ENCODE data around the gene EPHA5.

Gene EPHA5

DNA sequence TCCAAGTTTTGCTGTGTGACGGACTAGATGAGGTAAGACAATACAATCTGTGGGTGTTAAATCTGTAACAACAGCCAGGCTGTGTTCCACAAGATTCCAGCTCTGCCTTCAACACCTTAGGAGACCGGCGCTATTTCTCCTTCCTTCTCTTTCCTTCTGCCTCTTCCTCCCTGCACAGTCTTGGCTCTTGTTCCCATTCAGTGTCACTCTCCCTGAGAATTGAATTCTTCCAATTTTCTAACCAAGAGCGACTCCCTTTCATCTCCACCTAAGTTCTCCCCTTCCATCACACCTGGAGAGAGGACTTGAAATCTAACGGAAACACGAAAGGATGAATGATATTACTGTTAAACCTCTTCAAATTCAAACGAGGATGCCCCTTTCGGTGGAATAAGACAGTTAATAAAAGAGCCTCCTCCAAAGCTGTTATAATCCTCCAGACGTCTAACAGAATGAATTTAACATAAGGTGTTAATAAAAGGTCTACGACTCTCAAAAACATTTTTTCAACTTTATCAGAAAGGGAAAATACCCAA lies 2.7 kb downstream of the EPHA5 start:
- no peak overlapping the region for H3K4me3 ChIP-seq (replicated peaks; ENCODE audit: insufficient read depth, low read length)
- H3K27me3 ChIP-seq (ENCODE audit: insufficient read depth, poor library complexity, severe bottlenecking), result peaks cover 40% of the 10 kb centered on the region
- DNase-seq (ENCODE audit: low read depth in 1 of 2, low spot score in 1 of 2), result no peak
- TF ChIP-seq GABPA (IDR thresholded peaks at IDR 0.05; ENCODE audit: low read depth) (no peak), SPI1 (IDR thresholded peaks at IDR 0.05; ENCODE audit: borderline replicate concordance, low read depth) (no peak), CTCF (IDR thresholded peaks at IDR 0.05; ENCODE audit: insufficient read depth, low read length) (no peak), POLR2AphosphoS5 (IDR thresholded peaks at IDR 0.05; ENCODE audit: low read depth) (no peak)
- TF ChIP-seq, protein P1, sequence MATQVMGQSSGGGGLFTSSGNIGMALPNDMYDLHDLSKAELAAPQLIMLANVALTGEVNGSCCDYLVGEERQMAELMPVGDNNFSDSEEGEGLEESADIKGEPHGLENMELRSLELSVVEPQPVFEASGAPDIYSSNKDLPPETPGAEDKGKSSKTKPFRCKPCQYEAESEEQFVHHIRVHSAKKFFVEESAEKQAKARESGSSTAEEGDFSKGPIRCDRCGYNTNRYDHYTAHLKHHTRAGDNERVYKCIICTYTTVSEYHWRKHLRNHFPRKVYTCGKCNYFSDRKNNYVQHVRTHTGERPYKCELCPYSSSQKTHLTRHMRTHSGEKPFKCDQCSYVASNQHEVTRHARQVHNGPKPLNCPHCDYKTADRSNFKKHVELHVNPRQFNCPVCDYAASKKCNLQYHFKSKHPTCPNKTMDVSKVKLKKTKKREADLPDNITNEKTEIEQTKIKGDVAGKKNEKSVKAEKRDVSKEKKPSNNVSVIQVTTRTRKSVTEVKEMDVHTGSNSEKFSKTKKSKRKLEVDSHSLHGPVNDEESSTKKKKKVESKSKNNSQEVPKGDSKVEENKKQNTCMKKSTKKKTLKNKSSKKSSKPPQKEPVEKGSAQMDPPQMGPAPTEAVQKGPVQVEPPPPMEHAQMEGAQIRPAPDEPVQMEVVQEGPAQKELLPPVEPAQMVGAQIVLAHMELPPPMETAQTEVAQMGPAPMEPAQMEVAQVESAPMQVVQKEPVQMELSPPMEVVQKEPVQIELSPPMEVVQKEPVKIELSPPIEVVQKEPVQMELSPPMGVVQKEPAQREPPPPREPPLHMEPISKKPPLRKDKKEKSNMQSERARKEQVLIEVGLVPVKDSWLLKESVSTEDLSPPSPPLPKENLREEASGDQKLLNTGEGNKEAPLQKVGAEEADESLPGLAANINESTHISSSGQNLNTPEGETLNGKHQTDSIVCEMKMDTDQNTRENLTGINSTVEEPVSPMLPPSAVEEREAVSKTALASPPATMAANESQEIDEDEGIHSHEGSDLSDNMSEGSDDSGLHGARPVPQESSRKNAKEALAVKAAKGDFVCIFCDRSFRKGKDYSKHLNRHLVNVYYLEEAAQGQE (IDR thresholded peaks at IDR 0.05; ENCODE audit: insufficient replicate concordance, low read depth), result no peak
- no peak overlapping the region for H3K27ac ChIP-seq (replicated peaks)

GRCh38 chr4:65665771-65666523 lies 4.3 kb downstream of the EPHA5 start:
- Histone ChIP-seq H3K27ac (replicated peaks) (no peak overlapping the region), H3K27me3 (ENCODE audit: insufficient read depth, poor library complexity, severe bottlenecking) (peaks cover 39% of the 10 kb centered on the region), H3K4me3 (replicated peaks; ENCODE audit: insufficient read depth, low read length) (no peak overlapping the region)
- no peak for TF ChIP-seq POLR2AphosphoS5 (IDR thresholded peaks at IDR 0.05; ENCODE audit: low read depth)
- DNase-seq (ENCODE audit: low read depth in 1 of 2, low spot score in 1 of 2), result no peak

DNA sequence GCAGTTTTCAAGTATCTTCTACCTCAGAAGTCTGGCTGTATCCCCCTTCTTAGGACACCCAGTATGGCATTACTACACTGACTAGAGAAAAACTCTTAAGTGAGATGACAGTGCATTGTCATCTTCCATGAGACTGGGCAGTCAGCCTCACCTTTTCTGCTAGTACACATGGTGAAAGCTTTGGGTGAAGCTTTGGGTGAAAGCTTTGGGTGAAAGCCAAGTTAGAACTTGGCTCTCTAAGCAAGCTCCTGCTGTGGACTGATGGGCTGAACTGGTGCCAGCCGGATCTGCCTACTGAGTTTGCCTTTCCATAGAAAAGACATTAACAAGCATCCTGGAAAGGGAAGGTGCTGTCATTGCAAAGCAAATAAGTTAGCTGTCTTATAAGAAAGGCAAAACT lies 8.8 kb downstream of the EPHA5 start:
- Histone ChIP-seq H3K4me3 (replicated peaks; ENCODE audit: insufficient read depth, low read length) (no peak overlapping the region), H3K27ac (replicated peaks) (no peak overlapping the region), H3K27me3 (ENCODE audit: insufficient read depth, poor library complexity, severe bottlenecking) (peaks cover 4% of the 10 kb centered on the region)
- DNase-seq (ENCODE audit: low read depth in 1 of 2, low spot score in 1 of 2), result no peak
- TF ChIP-seq, protein P1 (IDR thresholded peaks at IDR 0.05; ENCODE audit: insufficient replicate concordance, low read depth), result no peak
- TF ChIP-seq SPI1 (IDR thresholded peaks at IDR 0.05; ENCODE audit: borderline replicate concordance, low read depth) (no peak), GABPA (IDR thresholded peaks at IDR 0.05; ENCODE audit: low read depth) (no peak), CTCF (IDR thresholded peaks at IDR 0.05; ENCODE audit: insufficient read depth, low read length) (no peak), POLR2AphosphoS5 (IDR thresholded peaks at IDR 0.05; ENCODE audit: low read depth) (no peak)

- no peak for TF ChIP-seq POLR2AphosphoS5 (IDR thresholded peaks at IDR 0.05; ENCODE audit: low read depth)
- no peak for TF ChIP-seq GABPA (IDR thresholded peaks at IDR 0.05; ENCODE audit: low read depth)
- no peak for TF ChIP-seq SPI1 (IDR thresholded peaks at IDR 0.05; ENCODE audit: borderline replicate concordance, low read depth)
- TF ChIP-seq, protein P1 (IDR thresholded peaks at IDR 0.05; ENCODE audit: insufficient replicate concordance, low read depth), result no peak
- no peak for TF ChIP-seq CTCF (IDR thresholded peaks at IDR 0.05; ENCODE audit: insufficient read depth, low read length)
- no peak for DNase-seq (ENCODE audit: low read depth in 1 of 2, low spot score in 1 of 2)
- Histone ChIP-seq H3K27me3 (ENCODE audit: insufficient read depth, poor library complexity, severe bottlenecking) (no peaks in the 10 kb centered on the region), H3K4me3 (replicated peaks; ENCODE audit: insufficient read depth, low read length) (no peak overlapping the region), H3K27ac (replicated peaks) (no peak overlapping the region)
Measured at GRCh38 chr4:65658117-65658516, 12.2 kb downstream of the EPHA5 start.
